ENCODE results near the gene DENND2A.
A peak's percentile ranks its signal among the peaks of the same experiment; 100 is the strongest.
"Not testable (repeated sequence)": the region's sequence is repeated elsewhere in the genome, so short reads cannot be mapped to it uniquely, and the experiment has no call there.

Gene DENND2A

GRCh38 chr7:140640727-140641523 lies at the start of gene DENND2A:
Gene DENND2A (minus strand): TSS chr7:140640813. CDS start chr7:140602397, 38,416 bp downstream.
- peak; percentile 75 for DNase-seq

- DNase-seq: no peak
Measured at GRCh38 chr7:140689199-140690152, 48.9 kb upstream of the DENND2A start.

- DNase-seq: no peak
Measured at GRCh38 chr7:140688341-140688740, 47.7 kb upstream of the DENND2A start.

GRCh38 chr7:140686921-140687320 lies 46.3 kb upstream of the DENND2A start:
- DNase-seq: no peak

GRCh38 chr7:140685407-140686087 lies 44.9 kb upstream of the DENND2A start:
- no peak for DNase-seq

GRCh38 chr7:140684066-140684950 lies 43.7 kb upstream of the DENND2A start:
- DNase-seq: no peak

- no peak for DNase-seq
Measured at GRCh38 chr7:140683657-140684056, 43.0 kb upstream of the DENND2A start.

- no peak for DNase-seq
Measured at GRCh38 chr7:140681766-140682165, 41.2 kb upstream of the DENND2A start.

GRCh38 chr7:140680886-140681285 lies 40.3 kb upstream of the DENND2A start:
- no peak for DNase-seq

- no peak for DNase-seq
Measured at GRCh38 chr7:140679186-140679585, 38.6 kb upstream of the DENND2A start.

- DNase-seq: no peak
Measured at GRCh38 chr7:140678816-140679130, 38.2 kb upstream of the DENND2A start.

GRCh38 chr7:140678081-140678815 lies 37.6 kb upstream of the DENND2A start:
- DNase-seq: no peak

GRCh38 chr7:140677496-140677895 lies 36.9 kb upstream of the DENND2A start:
- no peak for DNase-seq

- not testable (repeated sequence) for DNase-seq
Measured at GRCh38 chr7:140676956-140677355, 36.3 kb upstream of the DENND2A start.

- DNase-seq: no peak
Measured at GRCh38 chr7:140676306-140676705, 35.7 kb upstream of the DENND2A start.

- no peak for DNase-seq
Measured at GRCh38 chr7:140675726-140676125, 35.1 kb upstream of the DENND2A start.

GRCh38 chr7:140674899-140675701 lies 34.5 kb upstream of the DENND2A start:
- peak; percentile 15 for DNase-seq

- DNase-seq: no peak
Measured at GRCh38 chr7:140674356-140674800, 33.8 kb upstream of the DENND2A start.

- DNase-seq: no peak
Measured at GRCh38 chr7:140673774-140674155, 33.2 kb upstream of the DENND2A start.

GRCh38 chr7:140673063-140673773 lies 32.6 kb upstream of the DENND2A start:
- peak; percentile 53 for DNase-seq
